Liver (tissue), 3 donors: ENCODE measurements around the gene MYL6.

Source experiments
- EGR1 ChIP-seq, 2 donors: IDR thresholded peaks; 2 replicates each; pipeline ENCODE4 v1.6.1; 2016 to 2018; ENCODE audit warnings: antibody characterized with exemption in 2 of 2, low read depth in 2 of 2
- FOXA1 ChIP-seq: IDR thresholded peaks from 2 replicates; pipeline ENCODE4 v1.6.1; 2016; ENCODE audit warnings: antibody characterized with exemption
- GABPA ChIP-seq, 2 donors: IDR thresholded peaks in 1 of 2; conservative IDR thresholded peaks in 1 of 2; 2 replicates each; pipeline ENCODE4 v1.6.1; 2016; ENCODE audit warnings: antibody characterized with exemption in 2 of 2, mild to moderate bottlenecking in 1 of 2, moderate library complexity in 1 of 2
- HNF4A ChIP-seq, 2 donors: conservative IDR thresholded peaks; 2 replicates each; pipeline ENCODE4 v1.6.1; 2016; ENCODE audit warnings: antibody characterized with exemption in 2 of 2, mild to moderate bottlenecking in 2 of 2
- JUND ChIP-seq, 2 donors: IDR thresholded peaks; 2 replicates each; pipeline ENCODE4 v1.6.1; 2016; ENCODE audit warnings: antibody characterized with exemption in 2 of 2
- RAD21 ChIP-seq, 2 donors: IDR thresholded peaks; 2 replicates each; pipeline ENCODE4 v1.6.1; 2016; ENCODE audit warnings: antibody characterized with exemption in 2 of 2, mild to moderate bottlenecking in 2 of 2
- REST ChIP-seq: IDR thresholded peaks from 2 replicates; pipeline ENCODE4 v1.6.1; 2016; ENCODE audit warnings: antibody characterized with exemption, mild to moderate bottlenecking
- TAF1 ChIP-seq: conservative IDR thresholded peaks from 2 replicates; pipeline ENCODE4 v1.6.1; 2016; ENCODE audit warnings: antibody characterized with exemption, mild to moderate bottlenecking
- YY1 ChIP-seq: IDR thresholded peaks from 2 replicates; pipeline ENCODE4 v1.6.1; 2016; ENCODE audit warnings: antibody characterized with exemption, mild to moderate bottlenecking
- TF ChIP-seq, protein P1 (sequence below): fragments of 150-350 bp; IDR thresholded peaks from 2 replicates; pipeline ENCODE4 v1.5.1; 2017; ENCODE audit warnings: improper control_type of control experiment, low read depth, low read length; ENCODE audit not compliant: missing input control
- TF ChIP-seq, protein P2 (sequence below): IDR thresholded peaks from 2 replicates; pipeline ENCODE4 v1.6.1; 2016; ENCODE audit warnings: antibody characterized with exemption
- donor health status: healthy.
- donor health status: healthy.

GRCh38 chr12:56160894-56161689, 2.9 kb downstream of the MYL6 start:
- TF ChIP-seq, protein P1, sequence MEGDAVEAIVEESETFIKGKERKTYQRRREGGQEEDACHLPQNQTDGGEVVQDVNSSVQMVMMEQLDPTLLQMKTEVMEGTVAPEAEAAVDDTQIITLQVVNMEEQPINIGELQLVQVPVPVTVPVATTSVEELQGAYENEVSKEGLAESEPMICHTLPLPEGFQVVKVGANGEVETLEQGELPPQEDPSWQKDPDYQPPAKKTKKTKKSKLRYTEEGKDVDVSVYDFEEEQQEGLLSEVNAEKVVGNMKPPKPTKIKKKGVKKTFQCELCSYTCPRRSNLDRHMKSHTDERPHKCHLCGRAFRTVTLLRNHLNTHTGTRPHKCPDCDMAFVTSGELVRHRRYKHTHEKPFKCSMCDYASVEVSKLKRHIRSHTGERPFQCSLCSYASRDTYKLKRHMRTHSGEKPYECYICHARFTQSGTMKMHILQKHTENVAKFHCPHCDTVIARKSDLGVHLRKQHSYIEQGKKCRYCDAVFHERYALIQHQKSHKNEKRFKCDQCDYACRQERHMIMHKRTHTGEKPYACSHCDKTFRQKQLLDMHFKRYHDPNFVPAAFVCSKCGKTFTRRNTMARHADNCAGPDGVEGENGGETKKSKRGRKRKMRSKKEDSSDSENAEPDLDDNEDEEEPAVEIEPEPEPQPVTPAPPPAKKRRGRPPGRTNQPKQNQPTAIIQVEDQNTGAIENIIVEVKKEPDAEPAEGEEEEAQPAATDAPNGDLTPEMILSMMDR: no peak
- no peak for TF ChIP-seq TAF1
- no peak for TF ChIP-seq YY1
- TF ChIP-seq RAD21 (IDR thresholded peaks at IDR 0.05): no peak
- TF ChIP-seq GABPA (IDR thresholded peaks at IDR 0.05 in 1 of 2, conservative IDR thresholded peaks at IDR 0.05 in 1 of 2): no peak
- TF ChIP-seq, protein P2, sequence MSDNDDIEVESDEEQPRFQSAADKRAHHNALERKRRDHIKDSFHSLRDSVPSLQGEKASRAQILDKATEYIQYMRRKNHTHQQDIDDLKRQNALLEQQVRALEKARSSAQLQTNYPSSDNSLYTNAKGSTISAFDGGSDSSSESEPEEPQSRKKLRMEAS: no peak
- peak; percentile 38 to 49 for TF ChIP-seq HNF4A (conservative IDR thresholded peaks at IDR 0.05)
- TF ChIP-seq EGR1 (IDR thresholded peaks at IDR 0.05; ENCODE audit: low read depth in 2 of 2): no peak
- no peak for TF ChIP-seq JUND (IDR thresholded peaks at IDR 0.05)
- no peak for TF ChIP-seq REST
- no peak for TF ChIP-seq FOXA1
